Measurements from ENCODE around the gene MTG1. TPM values are rescaled to one million over a fixed set of nuclear protein-coding genes. Genes with fewer than 3 reads are reported as not detected.

Gene MTG1, protein sequence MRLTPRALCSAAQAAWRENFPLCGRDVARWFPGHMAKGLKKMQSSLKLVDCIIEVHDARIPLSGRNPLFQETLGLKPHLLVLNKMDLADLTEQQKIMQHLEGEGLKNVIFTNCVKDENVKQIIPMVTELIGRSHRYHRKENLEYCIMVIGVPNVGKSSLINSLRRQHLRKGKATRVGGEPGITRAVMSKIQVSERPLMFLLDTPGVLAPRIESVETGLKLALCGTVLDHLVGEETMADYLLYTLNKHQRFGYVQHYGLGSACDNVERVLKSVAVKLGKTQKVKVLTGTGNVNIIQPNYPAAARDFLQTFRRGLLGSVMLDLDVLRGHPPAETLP
- 10 to 100 TPM; 72.9 to 84.8 TPM for total RNA-seq
- 76.1 TPM for polyA plus RNA-seq (ENCODE audit: insufficient read depth, low read depth, low replicate concordance)
- long read RNA-seq, donor 1, transcript MTG1-201 (11 exons, 1,560 nt) = major isoform, 16 of 22 reads
- long read RNA-seq, donor 1, transcript MTG1-208 (6 exons, 693 nt) = minor isoform, 5 of 22 reads
- long read RNA-seq, donor 1, partial matches to known transcripts = 0 of 22 reads
- long read RNA-seq, donor 1, other reads (novel, unspliced or antisense) = 0 of 22 reads
- long read RNA-seq, donor 2, transcript MTG1-201 (11 exons, 1,560 nt) = major isoform, 10 of 23 reads
- long read RNA-seq, donor 2, partial matches to known transcripts = 11 of 23 reads
- long read RNA-seq, donor 2, other reads (novel, unspliced or antisense) = 0 of 23 reads

DNA sequence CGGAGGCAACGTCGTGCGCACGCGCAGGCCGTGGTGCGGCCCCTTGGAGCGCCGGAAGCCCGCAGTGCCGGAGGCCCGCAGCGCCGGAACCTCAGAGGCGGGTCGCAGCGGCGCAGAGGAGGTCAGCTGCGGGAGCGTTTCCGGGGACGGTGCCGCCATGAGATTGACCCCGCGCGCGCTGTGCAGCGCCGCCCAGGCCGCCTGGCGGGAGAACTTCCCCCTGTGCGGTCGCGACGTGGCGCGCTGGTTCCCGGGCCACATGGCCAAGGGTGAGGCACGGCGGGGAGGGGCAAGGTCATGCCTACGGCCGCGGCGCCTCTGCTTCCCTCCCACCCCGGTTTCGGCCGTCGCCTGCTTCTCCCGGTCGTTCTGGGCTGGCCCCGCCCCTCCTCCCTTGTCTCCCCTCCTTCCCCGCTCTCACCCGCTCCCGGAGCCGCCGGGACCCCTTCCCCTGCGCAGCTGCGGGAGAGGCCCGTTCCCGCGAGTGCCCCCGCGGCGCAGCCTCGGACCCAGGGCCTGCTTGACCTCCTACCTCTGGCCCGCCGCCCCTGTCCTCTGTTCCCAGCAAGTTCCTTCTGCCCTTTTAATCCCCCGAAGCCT lies at the start of gene MTG1:
Gene MTG1, plus strand, starts transcription at position 94 of the 600 bp plus-strand sequence. Its CDS starts 64 bp downstream, at position 158.
- no peak for TF ChIP-seq POLR2A (IDR thresholded peaks at IDR 0.05)
- TF ChIP-seq, protein P1, sequence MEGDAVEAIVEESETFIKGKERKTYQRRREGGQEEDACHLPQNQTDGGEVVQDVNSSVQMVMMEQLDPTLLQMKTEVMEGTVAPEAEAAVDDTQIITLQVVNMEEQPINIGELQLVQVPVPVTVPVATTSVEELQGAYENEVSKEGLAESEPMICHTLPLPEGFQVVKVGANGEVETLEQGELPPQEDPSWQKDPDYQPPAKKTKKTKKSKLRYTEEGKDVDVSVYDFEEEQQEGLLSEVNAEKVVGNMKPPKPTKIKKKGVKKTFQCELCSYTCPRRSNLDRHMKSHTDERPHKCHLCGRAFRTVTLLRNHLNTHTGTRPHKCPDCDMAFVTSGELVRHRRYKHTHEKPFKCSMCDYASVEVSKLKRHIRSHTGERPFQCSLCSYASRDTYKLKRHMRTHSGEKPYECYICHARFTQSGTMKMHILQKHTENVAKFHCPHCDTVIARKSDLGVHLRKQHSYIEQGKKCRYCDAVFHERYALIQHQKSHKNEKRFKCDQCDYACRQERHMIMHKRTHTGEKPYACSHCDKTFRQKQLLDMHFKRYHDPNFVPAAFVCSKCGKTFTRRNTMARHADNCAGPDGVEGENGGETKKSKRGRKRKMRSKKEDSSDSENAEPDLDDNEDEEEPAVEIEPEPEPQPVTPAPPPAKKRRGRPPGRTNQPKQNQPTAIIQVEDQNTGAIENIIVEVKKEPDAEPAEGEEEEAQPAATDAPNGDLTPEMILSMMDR (IDR thresholded peaks at IDR 0.05) = peak in 2 of 3 experiments; percentile 18 to 54
- Histone ChIP-seq H3K36me3 (ENCODE audit: low read depth, missing control alignments) (no peaks in the 10 kb centered on the region), H3K9me3 (no peaks in the 10 kb centered on the region), H3K4me3 (peak within 1 kb of the TSS; percentile 95 to 100), H3K27me3 (no peaks in the 10 kb centered on the region), H3K4me1 (peaks cover 20% of the 10 kb centered on the region), H3K27ac (peak within 1 kb of the TSS; percentile 69 to 85)
- peak; percentile 94 for DNase-seq
- 0 to 1% methylated on average over 13 to 67 of the region's 69 CpGs for WGBS, 2 donors
- intact Hi-C loops (cut with DNase I; ENCODE audit: low total_unique reads) = no loop called here

DNA sequence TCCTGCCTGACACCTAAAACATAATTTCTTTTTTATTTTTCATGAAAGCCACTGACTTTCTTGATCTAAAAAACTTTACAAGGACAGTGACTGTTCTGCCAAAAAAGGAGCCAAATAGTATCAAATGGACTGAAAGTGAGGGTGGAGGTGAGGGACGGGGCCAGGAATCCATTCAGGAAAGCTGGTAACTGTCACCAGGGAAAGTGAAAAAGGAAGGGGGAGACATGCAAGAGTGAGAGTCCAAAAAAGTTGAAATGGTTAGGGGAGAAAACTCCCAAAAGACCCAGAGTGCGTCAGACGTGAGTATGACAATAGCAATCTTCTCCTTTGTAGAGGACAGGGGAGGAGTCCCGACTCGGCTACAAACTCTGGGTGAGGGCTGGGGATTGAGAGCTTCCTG lies 49.7 kb upstream of the MTG1 start:
- Histone ChIP-seq H3K4me1 (no peaks in the 10 kb centered on the region), H3K27ac (no peak overlapping the region), H3K9me3 (no peaks in the 10 kb centered on the region), H3K36me3 (ENCODE audit: low read depth, missing control alignments) (no peaks in the 10 kb centered on the region), H3K27me3 (no peaks in the 10 kb centered on the region), H3K4me3 (no peak overlapping the region)
- WGBS, 2 donors = 75 to 76% methylated on average over 5 of the region's 5 CpGs
- intact Hi-C loops (cut with DNase I; ENCODE audit: low total_unique reads) = no loop called here
- no peak for DNase-seq
- TF ChIP-seq POLR2A (IDR thresholded peaks at IDR 0.05) = no peak
- TF ChIP-seq, protein P1 (IDR thresholded peaks at IDR 0.05) = no peak

DNA sequence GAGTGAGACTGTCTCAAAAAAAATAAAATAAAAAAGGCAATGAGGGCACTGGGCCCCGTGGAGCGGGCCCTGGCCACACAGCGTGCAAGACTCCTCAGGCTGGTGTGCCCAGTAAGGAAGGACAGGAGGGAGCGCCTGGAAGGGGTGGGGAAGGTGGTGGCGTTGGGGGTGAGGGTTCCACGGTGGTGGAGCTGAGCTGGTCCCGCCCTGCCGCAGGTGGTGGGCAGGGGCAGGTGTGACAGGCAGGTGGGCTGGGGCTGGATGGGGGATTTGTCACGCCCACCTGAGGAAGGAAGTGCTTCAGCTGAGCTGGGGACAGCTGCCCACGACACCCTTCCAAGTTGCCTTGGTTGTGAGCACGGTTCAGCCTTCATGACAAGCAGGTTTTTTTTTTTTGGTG lies 47.5 kb upstream of the MTG1 start:
- intact Hi-C loops (cut with DNase I; ENCODE audit: low total_unique reads) = no loop called here
- DNase-seq = no peak
- Histone ChIP-seq H3K4me3 (no peak overlapping the region), H3K9me3 (no peaks in the 10 kb centered on the region), H3K4me1 (no peaks in the 10 kb centered on the region), H3K27ac (no peak overlapping the region), H3K27me3 (no peaks in the 10 kb centered on the region), H3K36me3 (ENCODE audit: low read depth, missing control alignments) (no peaks in the 10 kb centered on the region)
- TF ChIP-seq, protein P1 (IDR thresholded peaks at IDR 0.05) = no peak
- no peak for TF ChIP-seq POLR2A (IDR thresholded peaks at IDR 0.05)
- 62 to 73% methylated on average over 11 of the region's 11 CpGs for WGBS, 2 donors

DNA sequence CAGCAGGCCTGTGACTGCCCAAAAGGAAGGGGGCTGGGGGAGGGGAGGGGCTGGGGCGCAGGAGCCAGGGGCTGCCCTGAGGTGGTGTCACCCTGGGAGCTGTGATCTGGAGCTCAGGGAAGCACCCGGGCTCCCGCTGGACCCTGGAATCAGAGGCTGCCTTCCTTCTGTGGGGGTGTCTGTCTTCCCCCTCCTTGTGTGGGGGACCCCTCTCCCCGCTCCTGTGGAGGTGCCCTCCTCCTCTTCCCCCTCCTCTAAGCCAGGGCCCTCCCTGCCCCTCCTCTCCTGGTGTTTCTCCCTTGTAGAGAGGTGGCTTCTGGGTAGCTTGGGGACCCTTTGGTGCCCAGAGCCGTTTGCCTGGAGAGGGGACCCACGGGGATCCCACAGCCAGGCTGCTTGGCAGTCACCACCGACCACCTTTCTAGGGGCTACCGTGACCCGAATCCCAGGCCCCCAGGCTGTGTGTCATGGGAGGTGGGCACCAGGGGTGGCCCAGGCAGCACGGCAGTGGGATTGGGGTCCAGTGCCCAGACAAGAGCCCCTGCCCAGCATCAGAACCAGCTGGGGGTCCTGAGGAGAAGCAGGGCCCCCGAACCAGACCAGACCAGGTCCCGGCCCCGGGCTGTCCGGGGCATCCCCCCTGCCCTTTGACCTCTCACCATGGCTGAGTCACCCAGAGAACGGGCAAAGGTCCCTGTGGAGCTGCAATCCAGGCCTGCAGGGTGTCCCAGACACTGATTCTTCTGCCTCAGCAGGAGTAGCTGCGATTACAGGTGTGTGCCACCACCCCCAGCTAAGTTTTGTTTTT lies 46.0 kb upstream of the MTG1 start:
- Histone ChIP-seq H3K36me3 (ENCODE audit: low read depth, missing control alignments) (no peaks in the 10 kb centered on the region), H3K27ac (no peak overlapping the region), H3K4me3 (no peak overlapping the region), H3K9me3 (no peaks in the 10 kb centered on the region), H3K27me3 (no peaks in the 10 kb centered on the region), H3K4me1 (no peaks in the 10 kb centered on the region)
- 63 to 73% methylated on average over 9 to 16 of the region's 16 CpGs for WGBS, 2 donors
- DNase-seq = no peak
- intact Hi-C loops (cut with DNase I; ENCODE audit: low total_unique reads) = no loop called here
- no peak for TF ChIP-seq POLR2A (IDR thresholded peaks at IDR 0.05)
- TF ChIP-seq, protein P1 (IDR thresholded peaks at IDR 0.05) = no peak
